Panc1 (cell line): Measurements from ENCODE around the gene ADORA2B.

Source experiments
- CTCF ChIP-seq: fragments of 450-650 bp; IDR thresholded peaks from 2 replicates; pipeline ENCODE4 v1.5.1; 2017; ENCODE audit warnings: mild to moderate bottlenecking
- POLR2AphosphoS5 ChIP-seq: IDR thresholded peaks from 2 replicates; pipeline ENCODE4 v1.6.1; 2012; ENCODE audit warnings: mild to moderate bottlenecking, low read depth, low read length, moderate library complexity
- SIN3A ChIP-seq: IDR thresholded peaks from 2 replicates; pipeline ENCODE4 v1.6.1; 2012; ENCODE audit warnings: low read depth, mild to moderate bottlenecking, low read length, moderate library complexity, borderline replicate concordance; ENCODE audit not compliant: insufficient read depth
- TF ChIP-seq, protein P1 (sequence below), 2 experiments: IDR thresholded peaks; 2 replicates each; pipeline ENCODE4 v1.6.1; 2011 to 2012; ENCODE audit warnings: low read depth in 2 of 2, control low read depth in 1 of 2, low read length in 1 of 2, mild to moderate bottlenecking in 1 of 2, moderate library complexity in 1 of 2; ENCODE audit not compliant: insufficient read depth in 1 of 2

DNA sequence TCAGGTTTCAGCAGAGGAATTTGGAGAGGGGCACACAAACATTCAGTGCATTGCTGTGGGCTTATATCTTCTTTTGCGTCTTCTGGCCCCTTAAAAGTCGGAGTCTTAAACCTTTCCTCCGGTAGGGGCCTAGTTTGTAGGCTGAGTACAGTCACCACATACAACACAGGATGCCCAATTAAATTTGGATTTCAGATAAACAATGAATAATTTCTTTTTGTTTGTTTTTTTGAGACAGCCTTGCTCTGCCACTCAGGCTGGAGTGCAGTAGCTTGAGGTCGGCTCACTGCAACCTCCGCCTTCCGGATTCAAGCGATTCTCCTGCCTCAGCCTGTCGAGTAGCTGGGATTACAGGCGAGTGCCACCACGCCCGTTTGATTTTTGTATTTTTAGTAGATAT is 26.7 kb upstream of the ADORA2B start:
- TF ChIP-seq CTCF = no peak
- TF ChIP-seq SIN3A = no peak
- TF ChIP-seq POLR2AphosphoS5 = no peak
- TF ChIP-seq, protein P1, sequence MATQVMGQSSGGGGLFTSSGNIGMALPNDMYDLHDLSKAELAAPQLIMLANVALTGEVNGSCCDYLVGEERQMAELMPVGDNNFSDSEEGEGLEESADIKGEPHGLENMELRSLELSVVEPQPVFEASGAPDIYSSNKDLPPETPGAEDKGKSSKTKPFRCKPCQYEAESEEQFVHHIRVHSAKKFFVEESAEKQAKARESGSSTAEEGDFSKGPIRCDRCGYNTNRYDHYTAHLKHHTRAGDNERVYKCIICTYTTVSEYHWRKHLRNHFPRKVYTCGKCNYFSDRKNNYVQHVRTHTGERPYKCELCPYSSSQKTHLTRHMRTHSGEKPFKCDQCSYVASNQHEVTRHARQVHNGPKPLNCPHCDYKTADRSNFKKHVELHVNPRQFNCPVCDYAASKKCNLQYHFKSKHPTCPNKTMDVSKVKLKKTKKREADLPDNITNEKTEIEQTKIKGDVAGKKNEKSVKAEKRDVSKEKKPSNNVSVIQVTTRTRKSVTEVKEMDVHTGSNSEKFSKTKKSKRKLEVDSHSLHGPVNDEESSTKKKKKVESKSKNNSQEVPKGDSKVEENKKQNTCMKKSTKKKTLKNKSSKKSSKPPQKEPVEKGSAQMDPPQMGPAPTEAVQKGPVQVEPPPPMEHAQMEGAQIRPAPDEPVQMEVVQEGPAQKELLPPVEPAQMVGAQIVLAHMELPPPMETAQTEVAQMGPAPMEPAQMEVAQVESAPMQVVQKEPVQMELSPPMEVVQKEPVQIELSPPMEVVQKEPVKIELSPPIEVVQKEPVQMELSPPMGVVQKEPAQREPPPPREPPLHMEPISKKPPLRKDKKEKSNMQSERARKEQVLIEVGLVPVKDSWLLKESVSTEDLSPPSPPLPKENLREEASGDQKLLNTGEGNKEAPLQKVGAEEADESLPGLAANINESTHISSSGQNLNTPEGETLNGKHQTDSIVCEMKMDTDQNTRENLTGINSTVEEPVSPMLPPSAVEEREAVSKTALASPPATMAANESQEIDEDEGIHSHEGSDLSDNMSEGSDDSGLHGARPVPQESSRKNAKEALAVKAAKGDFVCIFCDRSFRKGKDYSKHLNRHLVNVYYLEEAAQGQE (IDR thresholded peaks at IDR 0.05; ENCODE audit: insufficient read depth in 1 of 2, low read depth in 2 of 2, low read length in 1 of 2) = no peak
